Smooth muscle cell (in vitro differentiated cells): Measurements from ENCODE around the gene RASSF10. TPM values are rescaled to one million over a fixed set of nuclear protein-coding genes. Genes with fewer than 3 reads are reported as not detected.

Experiments
- DNase-seq: peaks from one replicate; lab custom pipeline; 2025; ENCODE audit not compliant: unreplicated experiment; lab: John Stamatoyannopoulos, UW
- H2AFZ ChIP-seq: fragments of 200-600 bp; sonication (generic); 2 replicates; pipeline ENCODE4 v1.6.0; 2016; ENCODE audit warnings: antibody characterized with exemption, low read depth, mild to moderate bottlenecking
- H3F3A ChIP-seq: fragments of 200-600 bp; sonication (generic); 2 replicates; pipeline ENCODE4 v1.6.0; 2017; ENCODE audit warnings: antibody characterized with exemption, low read depth
- H3K27ac ChIP-seq: fragments of 200-600 bp; sonication (generic); 2 replicates; pipeline ENCODE4 v1.5.1; 2016; ENCODE audit warnings: low read depth, mild to moderate bottlenecking
- H3K27me3 ChIP-seq: fragments of 200-600 bp; sonication (generic); 2 replicates; pipeline ENCODE4 v1.6.1; 2016; ENCODE audit warnings: low read depth, mild to moderate bottlenecking
- H3K36me3 ChIP-seq: fragments of 200-600 bp; sonication (generic); 2 replicates; pipeline ENCODE4 v1.5.1; 2016; ENCODE audit warnings: low read depth
- H3K4me1 ChIP-seq: fragments of 200-600 bp; sonication (generic); 2 replicates; pipeline ENCODE4 v1.5.1; 2016; ENCODE audit warnings: low read depth
- H3K4me2 ChIP-seq: fragments of 200-600 bp; sonication (generic); 2 replicates; pipeline ENCODE4 v1.6.0; 2016; ENCODE audit warnings: mild to moderate bottlenecking
- H3K4me3 ChIP-seq: fragments of 200-600 bp; sonication (generic); 2 replicates; pipeline ENCODE4 v1.5.1; 2016; ENCODE audit warnings: mild to moderate bottlenecking
- H3K79me2 ChIP-seq: fragments of 200-600 bp; sonication (generic); 2 replicates; pipeline ENCODE4 v1.6.0; 2016; ENCODE audit warnings: low read depth, mild to moderate bottlenecking
- H3K9ac ChIP-seq: fragments of 200-600 bp; sonication (generic); 2 replicates; pipeline ENCODE4 v1.6.0; 2016; ENCODE audit warnings: low read depth
- H3K9me3 ChIP-seq: fragments of 200-600 bp; sonication (generic); replicated peaks from 2 replicates; pipeline ENCODE4 v1.5.1; 2016; ENCODE audit warnings: low read depth
- H4K20me1 ChIP-seq: fragments of 200-600 bp; sonication (generic); 2 replicates; pipeline ENCODE4 v1.6.0; 2016; ENCODE audit warnings: low read depth
- CTCF ChIP-seq: fragments of 200-600 bp; sonication (generic); IDR thresholded peaks from 2 replicates; pipeline ENCODE4 v1.5.1; 2017; ENCODE audit warnings: borderline replicate concordance, mild to moderate bottlenecking, antibody characterized with exemption; ENCODE audit not compliant: insufficient read depth, poor library complexity, severe bottlenecking
- WGBS: methylation state at CpG from one replicate; pipeline ENCODE4 v1.1.7; 2016; ENCODE audit warnings: low lambda C conversion rate; 5-methylcytosine and 5-hydroxymethylcytosine counted together
- polyA plus RNA-seq: library from polyadenylated mRNA; unstranded; fragments of >200 nt; fragmentation: Nextera tagmentation; extraction: Ambion mirVana; gene quantifications from 2 replicates; pipeline ENCODE4 v1.2.1, GENCODE V29; 2016
- total RNA-seq: library from RNA; depleted of rRNA; stranded (reverse); fragments of >200 nt; gene quantifications from 2 replicates; pipeline ENCODE4 v1.2.3, GENCODE V29; 2014

Gene RASSF10
- total and polyA plus RNA-seq, 2 experiments from 2014 or later = 2.2 TPM; not detected in 1

GRCh38 chr11:12995823-12996222 is 13.3 kb upstream of the RASSF10 start:
- Histone ChIP-seq H3K4me3 (no peak overlapping the region), H4K20me1 (no peaks in the 10 kb centered on the region), H3K36me3 (no peaks in the 10 kb centered on the region), H3K4me1 (no peaks in the 10 kb centered on the region), H2AFZ (no peak overlapping the region), H3F3A (no peaks in the 10 kb centered on the region), H3K4me2 (no peak overlapping the region), H3K27me3 (peaks cover 3% of the 10 kb centered on the region), H3K79me2 (no peaks in the 10 kb centered on the region), H3K27ac (no peak overlapping the region), H3K9ac (no peak overlapping the region), H3K9me3 (no peaks in the 10 kb centered on the region)
- no peak for DNase-seq
- TF ChIP-seq CTCF = no peak

- no peaks in the 10 kb centered on the region for H3K79me2 ChIP-seq
- 93% methylated on average over 1 of the region's 1 CpG for WGBS
- no peak overlapping the region for H3K4me2 ChIP-seq
- no peaks in the 10 kb centered on the region for H3K36me3 ChIP-seq
- H4K20me1 ChIP-seq = no peaks in the 10 kb centered on the region
- H3K4me3 ChIP-seq = no peak overlapping the region
- TF ChIP-seq CTCF = no peak
- no peaks in the 10 kb centered on the region for H3K9me3 ChIP-seq
- no peak for DNase-seq
- H3K27ac ChIP-seq = no peak overlapping the region
- no peak overlapping the region for H2AFZ ChIP-seq
- peaks cover 3% of the 10 kb centered on the region for H3K27me3 ChIP-seq
- H3F3A ChIP-seq = no peaks in the 10 kb centered on the region
- H3K9ac ChIP-seq = no peak overlapping the region
- no peaks in the 10 kb centered on the region for H3K4me1 ChIP-seq
Measured at GRCh38 chr11:12997168-12997567, 11.9 kb upstream of the RASSF10 start.

- no peak for DNase-seq
- H3K9ac ChIP-seq = no peak overlapping the region
- H3K36me3 ChIP-seq = no peaks in the 10 kb centered on the region
- H3F3A ChIP-seq = no peaks in the 10 kb centered on the region
- H2AFZ ChIP-seq = no peak overlapping the region
- no peak overlapping the region for H3K4me2 ChIP-seq
- H3K4me1 ChIP-seq = peaks cover 4% of the 10 kb centered on the region
- H3K79me2 ChIP-seq = no peaks in the 10 kb centered on the region
- H3K27me3 ChIP-seq = peaks cover 10% of the 10 kb centered on the region
- H3K4me3 ChIP-seq = no peak overlapping the region
- H3K9me3 ChIP-seq = no peaks in the 10 kb centered on the region
- no peaks in the 10 kb centered on the region for H4K20me1 ChIP-seq
- 98% methylated on average over 5 of the region's 5 CpGs for WGBS
- no peak for TF ChIP-seq CTCF
- no peak overlapping the region for H3K27ac ChIP-seq
Measured at GRCh38 chr11:12998336-12998735, 10.8 kb upstream of the RASSF10 start.

- no peaks in the 10 kb centered on the region for H3F3A ChIP-seq
- no peaks in the 10 kb centered on the region for H3K36me3 ChIP-seq
- no peaks in the 10 kb centered on the region for H3K9me3 ChIP-seq
- H3K4me1 ChIP-seq = peaks cover 6% of the 10 kb centered on the region
- no peak for TF ChIP-seq CTCF
- H4K20me1 ChIP-seq = no peaks in the 10 kb centered on the region
- no peaks in the 10 kb centered on the region for H3K79me2 ChIP-seq
- WGBS = 92% methylated on average over 7 of the region's 7 CpGs
- no peak overlapping the region for H3K9ac ChIP-seq
- H3K27ac ChIP-seq = no peak overlapping the region
- H3K4me2 ChIP-seq = no peak overlapping the region
- peaks cover 13% of the 10 kb centered on the region for H3K27me3 ChIP-seq
- no peak for DNase-seq
- no peak overlapping the region for H2AFZ ChIP-seq
- no peak overlapping the region for H3K4me3 ChIP-seq
Measured at GRCh38 chr11:12999597-12999996, 9.5 kb upstream of the RASSF10 start.
